Mesenteric fat pad (tissue), 1 donor: ENCODE results near the gene SPATA31C2. TPM values are rescaled to one million over a fixed set of nuclear protein-coding genes. Genes with fewer than 3 reads are reported as not detected.
"Not testable (repeated sequence)": the region's sequence is repeated elsewhere in the genome, so short reads cannot be mapped to it uniquely, and the experiment has no call there.

Experiments used
- DNase-seq: peaks from one replicate; pipeline ENCODE4 v3.0.0-alpha.2; 2020; ENCODE audit warnings: low spot score
- long read RNA-seq: library from polyadenylated mRNA; unstranded; transcript quantifications from one replicate; pipeline ENCODE4 v2.0.0, GENCODE V29; 2020
- total RNA-seq: library from RNA; stranded (reverse); fragmentation: NEBNext Ultra II Directional; extraction: Animal tissue kit (Norgen Biotek cat#: 25700); gene quantifications from one replicate; pipeline ENCODE4 v1.2.1, GENCODE V29; 2021
- donor health status: DM: yes; HTN: yes; CAD: no.

Gene SPATA31C2
- not detected for total RNA-seq
- long read RNA-seq, result 0 reads

DNA sequence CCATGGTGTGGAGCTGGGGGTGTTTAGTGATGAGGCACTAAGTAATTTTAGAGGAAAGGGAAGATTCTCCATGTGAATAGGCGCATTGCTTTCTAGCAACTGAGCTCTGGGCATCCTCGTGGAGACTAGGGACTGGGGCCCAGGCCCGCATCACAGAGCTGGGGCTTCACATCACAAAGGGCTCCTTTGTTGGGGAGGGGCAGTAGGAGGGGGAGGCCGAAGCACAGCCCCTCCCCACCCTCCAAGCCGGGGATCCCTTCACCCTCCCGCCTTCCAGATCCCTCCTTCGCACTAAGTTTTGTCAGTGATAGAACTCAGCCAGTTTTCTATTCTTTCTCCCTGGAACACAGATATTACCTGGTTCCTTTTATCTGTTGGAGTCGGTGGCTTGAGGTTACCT, at the start of gene SPATA31C2:
Gene SPATA31C2 (minus strand): TSS at position 101 of the 400 bp plus-strand sequence. CDS start 29 bp downstream, at position 72.
- DNase-seq, result not testable (repeated sequence)

DNA sequence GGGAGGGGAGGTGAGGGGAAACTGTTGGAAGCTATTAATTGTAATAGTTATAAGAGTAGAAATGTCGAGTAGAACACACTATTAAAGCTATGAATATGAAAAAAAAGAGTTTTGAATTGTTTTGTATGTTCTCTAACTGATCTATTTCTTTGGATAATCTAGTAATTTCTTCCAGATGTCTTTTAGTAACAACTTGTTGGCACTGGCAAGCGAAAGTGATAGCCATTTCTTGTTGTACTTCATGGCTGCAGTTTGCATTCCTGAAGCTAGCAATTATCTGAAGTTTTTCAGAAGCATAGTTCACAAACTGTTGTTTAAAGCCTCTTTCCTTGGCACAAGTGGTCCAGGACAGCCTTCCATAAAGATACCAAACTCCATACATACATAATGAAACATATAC, 49.4 kb upstream of the SPATA31C2 start:
- DNase-seq, result no peak

DNA sequence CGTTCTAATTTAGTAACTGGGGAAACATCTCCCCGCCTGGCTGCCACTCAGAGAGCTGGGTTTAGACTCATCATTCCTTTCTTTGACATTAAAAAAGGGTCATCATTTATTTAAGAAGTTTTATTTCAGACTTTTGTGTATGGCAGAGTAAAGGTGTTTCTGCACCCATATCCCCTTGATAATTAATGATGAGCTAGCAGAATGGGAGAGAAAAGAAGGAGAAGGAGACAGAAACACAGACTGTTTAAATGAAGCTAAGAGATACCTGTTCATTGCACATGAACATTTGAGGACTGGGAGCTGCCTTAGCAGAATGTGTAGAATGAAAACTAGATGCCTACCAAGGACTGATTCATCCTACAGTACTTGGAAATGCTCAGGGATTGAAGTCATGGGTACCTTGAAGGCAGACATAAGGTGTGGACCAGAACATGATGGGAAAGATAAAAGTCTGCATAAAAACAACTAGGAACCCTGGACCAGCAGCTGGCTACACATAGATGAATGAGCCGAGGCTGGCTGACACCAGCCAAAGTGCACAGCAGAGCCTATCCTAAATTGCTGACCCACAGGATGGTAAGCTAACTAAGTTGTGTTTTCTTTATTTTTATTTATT, 48.3 kb upstream of the SPATA31C2 start:
- no peak for DNase-seq

DNA sequence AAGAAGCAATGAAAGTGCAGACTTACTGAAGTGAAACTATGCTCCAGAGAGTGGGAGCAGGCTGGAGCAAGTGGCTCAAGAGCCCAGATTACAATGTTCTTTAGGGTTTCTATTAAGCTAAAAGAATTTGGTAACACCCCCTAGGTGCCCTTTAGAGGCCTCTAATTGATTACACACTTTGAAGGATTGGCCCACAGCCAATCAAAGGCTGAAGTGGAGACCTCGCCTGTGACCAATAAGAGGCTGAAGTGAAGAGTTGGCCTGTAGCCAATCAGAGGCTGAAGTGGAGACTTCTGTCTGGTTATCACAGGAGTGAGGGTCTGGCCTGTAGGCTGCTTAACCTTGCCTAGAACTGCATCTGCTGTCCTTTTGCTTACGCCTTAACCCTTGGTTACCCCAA, 46.7 kb upstream of the SPATA31C2 start:
- DNase-seq, result no peak

DNA sequence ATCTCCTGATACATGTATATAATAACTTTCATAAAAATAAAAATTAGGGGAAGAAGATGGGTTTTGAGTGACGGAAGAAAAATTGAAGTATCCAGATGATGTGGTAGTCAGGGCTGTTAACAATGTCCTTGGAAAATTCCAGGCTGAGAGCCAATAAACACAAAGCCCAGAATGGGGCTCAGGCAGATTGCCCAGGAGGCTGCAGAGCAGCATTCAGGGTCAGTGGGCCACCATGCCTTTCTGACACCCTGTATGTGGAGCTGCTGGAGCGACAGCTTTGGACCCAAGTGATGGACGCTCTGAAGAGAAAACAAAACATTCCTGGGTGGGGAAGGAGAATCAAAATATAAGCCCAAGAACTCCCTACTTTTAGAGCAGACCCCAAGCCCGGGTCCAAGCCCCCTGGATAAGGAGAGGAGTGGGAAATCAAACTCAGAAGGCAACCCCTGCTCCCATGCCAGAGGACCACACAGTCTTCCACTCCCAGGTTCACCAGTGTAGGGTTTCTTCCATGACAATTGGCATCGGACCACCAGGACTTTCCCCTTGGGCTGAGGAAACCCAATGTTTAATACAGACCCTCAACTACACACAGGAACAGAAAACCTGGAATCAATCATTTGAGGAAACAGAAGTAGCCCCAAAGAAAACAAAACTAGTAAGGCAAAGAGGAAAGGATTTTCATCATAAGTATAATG, 45.7 kb upstream of the SPATA31C2 start:
- DNase-seq, result no peak

DNA sequence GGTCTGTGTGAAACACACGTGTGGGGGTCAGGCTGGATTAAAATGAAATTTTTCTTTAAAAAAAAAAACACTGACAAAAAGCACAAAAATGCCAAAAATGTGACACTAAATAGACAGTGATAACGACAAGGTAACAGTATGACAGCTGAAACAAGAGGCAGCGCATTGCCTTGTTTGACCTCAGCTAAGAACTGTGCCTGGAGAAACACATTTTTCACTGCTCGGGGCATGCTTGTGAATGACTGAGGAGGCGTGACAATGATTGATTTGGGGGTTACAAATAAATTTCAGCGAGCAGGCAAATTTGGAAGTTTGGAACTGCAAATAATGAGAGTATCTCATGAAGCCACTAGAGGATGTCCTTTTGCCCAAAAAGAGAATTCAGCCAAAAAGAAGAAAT, 44.2 kb upstream of the SPATA31C2 start:
- no peak for DNase-seq

DNA sequence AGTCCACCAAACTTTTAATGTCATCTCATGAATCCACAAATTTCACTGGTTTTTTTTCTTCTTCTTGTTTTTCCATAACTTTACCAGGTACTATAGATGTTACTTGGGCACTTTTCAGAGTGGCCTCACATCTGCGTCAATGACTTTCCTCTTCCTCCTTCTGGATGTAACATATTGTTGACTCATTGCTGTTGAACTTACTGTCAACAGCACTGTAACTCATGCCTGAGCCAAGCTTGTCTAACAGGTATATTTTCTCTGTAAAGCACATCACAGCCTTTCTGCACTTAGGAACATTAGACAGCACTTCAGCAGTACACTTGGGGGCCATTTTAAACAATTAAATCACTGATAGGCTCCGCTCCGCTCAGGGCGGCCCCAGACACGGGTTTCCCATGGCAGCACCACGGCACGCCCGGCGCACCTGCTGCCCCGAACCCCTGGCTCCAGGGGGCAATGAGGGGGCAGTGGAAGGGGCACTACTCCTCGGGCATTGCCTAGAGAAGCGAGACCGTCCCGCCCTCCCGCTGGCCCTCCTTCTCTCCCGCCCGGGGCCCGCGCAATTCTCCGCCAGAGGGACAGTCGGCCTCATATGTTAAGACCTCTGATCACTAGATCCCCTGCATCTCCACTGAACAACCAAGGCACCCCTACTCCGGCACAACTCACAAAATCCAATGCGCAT, 41.9 kb upstream of the SPATA31C2 start:
- no peak for DNase-seq

DNA sequence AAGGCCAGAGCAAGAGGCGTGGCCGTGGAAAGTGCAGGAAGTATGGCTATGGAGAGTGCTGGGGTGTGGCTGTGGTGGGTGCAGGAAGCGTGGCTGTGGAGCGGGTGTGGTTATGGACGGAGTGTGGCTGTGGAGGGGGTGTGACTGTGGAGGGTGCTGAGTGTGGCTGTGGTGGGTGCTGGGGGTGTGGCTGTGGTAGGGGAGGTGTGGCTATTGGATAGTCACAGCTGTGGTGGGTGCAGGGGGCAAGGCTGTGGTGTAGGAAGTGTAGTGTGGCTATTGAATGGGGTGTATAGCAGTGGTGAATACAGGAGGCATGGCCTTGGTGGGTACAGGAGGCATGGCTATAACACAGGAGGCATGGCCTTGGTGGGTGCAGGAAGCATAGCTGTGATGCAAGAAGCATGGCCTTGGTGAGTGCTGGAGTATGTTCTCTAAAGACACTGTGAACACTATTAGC, 40.8 kb upstream of the SPATA31C2 start:
- DNase-seq, result no peak

DNA sequence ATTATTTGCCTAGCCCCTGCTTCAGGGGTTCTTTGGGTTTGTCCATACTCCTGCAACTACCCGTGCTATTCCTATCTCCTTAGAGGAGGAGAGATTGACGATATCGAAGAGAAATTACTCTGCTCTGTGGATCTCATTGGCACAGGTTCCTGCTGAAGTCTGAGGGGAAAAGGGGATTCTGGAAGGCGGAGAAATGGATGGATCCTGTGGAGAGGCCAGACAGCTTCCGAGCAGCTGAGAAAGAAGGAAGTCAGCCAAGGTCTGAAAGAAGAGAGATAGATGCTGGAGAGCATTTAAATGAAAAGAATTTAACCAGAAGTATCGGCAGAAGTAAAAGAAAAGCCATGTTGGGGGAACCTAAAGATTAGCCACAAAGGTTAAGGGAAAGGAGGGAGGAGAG, 40.4 kb upstream of the SPATA31C2 start:
- no peak for DNase-seq

DNA sequence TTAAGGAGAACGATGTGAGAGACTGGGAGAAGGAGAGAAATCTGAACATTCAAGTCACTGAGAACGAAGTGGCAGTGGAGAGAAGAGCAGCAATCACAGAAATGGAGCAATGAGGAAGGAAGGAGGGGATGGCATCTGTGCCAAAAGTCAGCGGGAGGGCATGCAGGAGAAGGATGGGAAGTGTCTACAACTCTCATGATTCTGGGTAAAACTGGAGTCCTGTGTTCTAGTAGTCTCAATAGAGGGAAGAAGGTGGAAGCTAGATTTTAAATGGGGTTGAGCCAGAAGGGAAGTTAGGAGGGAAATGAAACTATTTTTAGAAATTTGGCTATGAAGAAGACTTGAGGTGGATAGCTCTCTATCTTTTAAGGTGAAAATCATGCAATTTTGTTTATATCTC, 39.1 kb upstream of the SPATA31C2 start:
- no peak for DNase-seq

DNA sequence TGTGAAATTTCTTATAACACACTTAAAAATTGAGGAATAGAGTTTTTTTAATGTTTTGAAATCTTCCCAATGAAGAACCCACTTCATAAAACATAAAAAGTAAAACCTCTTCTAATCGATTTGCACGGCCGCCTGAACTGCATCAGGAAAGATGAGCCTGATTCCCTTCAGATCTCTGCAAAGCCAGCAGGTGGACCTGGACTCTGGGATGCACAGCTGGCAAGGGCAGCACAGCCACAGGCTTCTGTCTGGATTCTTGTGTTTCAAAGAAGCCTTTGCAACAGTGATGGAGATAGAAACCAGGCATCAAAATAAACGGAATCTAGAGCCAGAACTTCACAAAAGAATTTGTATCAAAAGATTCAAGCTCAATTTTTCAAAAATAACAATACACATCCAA, 36.0 kb upstream of the SPATA31C2 start:
- no peak for DNase-seq

DNA sequence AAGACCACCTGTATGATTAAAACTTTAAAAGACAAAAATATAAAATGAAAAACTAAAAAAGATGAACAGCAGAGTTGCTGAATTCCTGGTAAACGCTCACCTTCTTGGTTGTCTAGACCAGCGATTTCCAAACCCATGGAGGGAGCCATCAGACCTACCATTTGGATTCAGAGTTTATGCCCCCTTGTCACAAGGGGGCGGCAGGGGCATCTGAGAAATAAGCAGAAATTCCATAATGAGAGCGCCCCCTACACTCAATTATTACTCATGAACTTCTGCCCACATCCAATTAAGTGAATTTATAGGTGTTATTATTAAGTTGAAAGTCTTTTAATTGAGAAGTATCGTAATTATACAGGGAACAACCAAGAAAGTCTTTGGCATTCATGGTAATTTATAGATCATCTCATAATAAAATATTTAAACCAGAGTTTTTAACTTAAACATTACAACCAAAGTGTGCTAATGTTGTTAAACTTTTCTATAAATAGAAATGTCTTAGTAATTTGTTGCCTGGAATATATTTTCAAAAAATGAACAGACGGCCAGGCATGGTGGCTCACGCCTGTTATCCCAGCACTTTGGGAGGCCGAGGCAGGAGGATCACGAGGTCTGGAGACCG, 35.2 kb upstream of the SPATA31C2 start:
- DNase-seq, result no peak

DNA sequence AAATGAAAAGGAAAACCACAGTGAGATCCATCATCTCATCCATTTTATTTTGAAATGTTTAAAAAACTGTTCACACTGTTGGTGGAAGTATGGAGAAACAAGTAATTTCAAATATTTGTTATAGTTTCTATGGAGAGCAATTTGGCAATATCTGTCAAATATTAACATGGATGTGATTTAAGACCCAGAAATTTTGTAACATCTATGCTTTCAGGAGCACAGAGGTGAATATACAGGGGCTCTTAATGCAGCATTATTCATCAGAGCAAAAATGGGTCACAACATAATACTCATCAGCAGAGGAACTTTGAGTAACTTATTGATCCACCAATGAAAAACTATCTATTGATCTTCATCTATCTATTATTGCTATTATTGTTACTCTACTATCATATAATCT, 31.4 kb upstream of the SPATA31C2 start:
- no peak for DNase-seq

DNA sequence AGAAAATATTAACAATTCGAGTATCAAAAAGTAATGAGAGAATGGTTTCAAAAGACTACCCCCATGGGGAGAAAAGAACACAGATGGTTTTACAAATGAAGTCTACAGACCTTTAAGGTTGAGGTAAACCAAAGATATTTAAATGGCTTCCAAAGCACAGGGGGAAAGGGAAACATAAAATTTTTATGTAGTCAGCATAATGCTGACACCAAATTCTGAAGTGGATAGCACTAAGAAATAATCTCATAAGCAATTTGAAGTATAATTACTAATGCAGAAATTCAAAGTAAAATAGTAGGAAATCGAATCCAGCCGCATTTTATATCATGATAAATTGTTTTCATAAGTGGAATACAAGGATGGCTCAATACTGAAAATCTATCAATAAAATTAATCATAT, 30.3 kb upstream of the SPATA31C2 start:
- DNase-seq, result no peak

DNA sequence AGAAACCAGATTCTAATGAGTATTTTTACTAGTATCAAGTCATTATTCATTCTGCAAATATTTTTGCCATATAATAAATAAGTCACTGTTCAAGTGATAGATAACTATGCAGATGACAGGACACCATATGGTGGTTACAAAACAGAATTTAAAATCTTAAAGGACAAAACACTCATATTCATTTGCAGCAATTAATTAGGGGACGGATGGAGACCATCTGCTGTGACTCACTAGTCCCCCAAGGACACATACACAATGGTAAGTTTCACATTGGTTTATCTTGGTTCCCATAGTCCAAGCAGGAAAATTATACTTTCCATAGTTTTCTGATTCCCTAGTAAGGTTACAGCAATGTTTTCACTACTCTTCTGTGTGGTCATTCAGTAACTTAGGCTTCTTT, 28.4 kb upstream of the SPATA31C2 start:
- DNase-seq, result no peak

DNA sequence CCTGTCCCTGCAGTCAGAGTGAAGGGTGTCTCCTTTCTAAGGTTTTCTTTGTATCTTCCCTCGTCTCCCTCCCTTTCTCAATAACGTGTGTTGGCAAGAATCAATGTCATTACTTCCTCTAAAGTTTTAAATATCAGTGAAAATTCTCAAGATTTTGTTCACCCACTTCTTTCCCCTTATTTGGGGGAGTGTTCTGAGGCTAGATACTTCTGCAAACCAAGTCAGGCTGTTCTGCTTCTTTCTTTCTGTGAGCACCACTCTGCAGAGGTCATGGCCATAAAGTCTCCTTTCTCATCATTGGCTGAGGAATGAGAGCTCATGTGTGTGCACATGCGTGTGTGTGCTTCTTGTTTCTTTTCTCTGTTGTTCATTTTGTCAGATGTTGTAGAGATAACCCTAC, 26.6 kb upstream of the SPATA31C2 start:
- no peak for DNase-seq

DNA sequence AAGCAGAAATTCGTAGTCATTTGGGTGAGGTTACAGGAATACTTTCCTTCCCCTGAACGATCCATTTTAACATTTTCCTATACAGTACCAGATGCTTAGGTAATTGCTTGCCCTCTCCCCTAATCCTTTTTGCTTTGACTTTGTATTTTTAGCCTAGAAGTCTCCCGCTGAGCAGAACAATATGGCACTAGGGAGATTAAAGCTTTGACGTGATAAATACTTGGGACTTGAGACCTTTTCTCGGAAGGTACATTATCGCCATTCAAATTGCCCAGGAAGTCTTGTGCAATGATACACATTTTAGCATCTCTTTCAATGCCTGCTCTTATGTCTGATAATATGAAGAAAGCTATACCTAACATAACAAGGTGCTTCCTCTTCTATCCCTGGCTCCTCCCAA, 22.9 kb upstream of the SPATA31C2 start:
- DNase-seq, result no peak

DNA sequence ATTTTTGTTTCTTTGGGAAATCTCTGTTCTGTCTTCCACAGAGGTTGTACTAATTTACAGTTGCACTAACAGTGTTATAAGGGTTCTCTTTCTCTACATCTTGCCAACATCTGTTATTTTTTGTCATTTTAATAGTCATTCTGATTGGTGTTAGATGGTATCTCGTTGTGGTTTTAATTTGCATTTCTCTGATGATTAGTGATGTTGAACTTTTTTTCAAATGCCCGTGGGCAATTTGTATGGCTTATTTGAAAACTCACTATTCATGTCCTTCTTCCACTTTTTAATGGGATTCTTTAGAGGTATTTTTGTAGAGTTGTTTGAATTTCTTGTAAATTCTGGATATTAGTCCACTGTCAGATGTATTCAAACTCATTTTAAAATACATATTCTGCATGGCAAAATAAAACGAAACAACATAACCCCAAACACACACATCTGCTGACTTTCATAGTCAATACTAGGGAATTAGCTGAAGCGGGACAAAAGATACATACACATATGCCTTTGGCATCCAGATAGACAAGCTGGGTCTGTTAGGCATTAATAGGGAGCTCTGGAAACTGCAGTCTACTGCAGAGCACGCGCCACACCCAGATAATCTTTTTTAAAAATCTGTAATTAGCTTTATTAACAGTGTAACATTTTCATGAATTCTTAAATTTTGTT, 5.8 kb upstream of the SPATA31C2 start:
- DNase-seq, result no peak

DNA sequence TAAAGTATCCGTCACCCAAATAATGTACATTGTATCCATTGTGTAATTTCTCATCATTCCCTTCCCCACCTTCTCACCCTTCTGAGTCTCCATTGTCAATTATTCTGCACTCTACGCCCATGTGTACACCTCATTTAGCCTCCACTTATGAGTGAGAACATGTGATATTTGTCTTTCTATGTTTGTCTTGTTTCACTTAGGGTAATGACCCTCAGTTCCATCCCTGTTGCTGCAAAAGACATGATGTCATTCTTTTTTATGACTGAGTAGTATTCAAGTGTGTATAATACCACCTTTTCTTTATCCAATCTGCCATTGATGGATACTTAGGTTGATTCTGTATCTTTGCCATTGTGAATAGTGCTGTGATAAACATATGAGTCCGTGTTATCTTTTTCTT, 4.9 kb upstream of the SPATA31C2 start:
- no peak for DNase-seq

DNA sequence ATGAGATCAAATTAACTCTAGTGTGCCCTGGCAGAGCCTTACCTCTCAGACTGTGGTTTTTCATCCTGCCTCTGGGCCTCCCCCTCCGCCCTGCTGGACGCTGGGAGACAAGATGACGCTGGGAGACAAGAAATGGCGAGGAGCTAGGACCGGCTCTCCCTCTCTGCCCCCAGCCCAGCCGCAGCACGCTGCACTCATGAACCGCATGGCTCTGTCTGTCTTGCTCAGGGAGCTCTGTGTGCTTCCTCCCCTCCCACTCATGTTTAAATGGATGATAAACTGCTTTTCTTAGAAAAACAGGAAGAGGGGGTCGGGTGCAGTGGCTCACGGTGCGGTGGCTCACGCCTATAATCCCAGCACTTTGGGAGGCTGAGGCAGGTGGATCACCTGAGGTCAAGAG, 4.7 kb downstream of the SPATA31C2 start:
- DNase-seq, result not testable (repeated sequence)

DNA sequence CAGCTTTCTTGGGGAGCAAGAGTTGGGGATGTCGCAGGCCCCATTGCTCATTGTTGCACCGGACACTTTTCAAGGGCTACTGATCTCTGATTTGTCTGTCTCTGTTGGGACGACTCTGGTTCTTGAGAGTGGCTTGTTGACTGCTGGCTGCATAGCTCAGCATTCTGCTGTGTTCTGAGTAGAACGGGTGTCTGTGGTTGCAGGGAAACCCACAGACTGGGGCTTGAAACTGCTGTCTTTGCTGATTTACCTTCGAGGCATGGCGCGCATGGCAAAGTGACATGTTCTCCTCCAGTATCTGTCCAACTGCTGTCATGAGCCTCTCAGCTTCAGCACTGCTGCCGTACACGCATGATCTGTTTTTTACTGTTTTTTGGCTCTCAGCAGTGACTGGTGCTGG, 8.7 kb downstream of the SPATA31C2 start:
- not testable (repeated sequence) for DNase-seq
